ENCODE data around the gene TBC1D1.
"Not testable (repeated sequence)": the region's sequence is repeated elsewhere in the genome, so short reads cannot be mapped to it uniquely, and the experiment has no call there.

Gene TBC1D1

DNA sequence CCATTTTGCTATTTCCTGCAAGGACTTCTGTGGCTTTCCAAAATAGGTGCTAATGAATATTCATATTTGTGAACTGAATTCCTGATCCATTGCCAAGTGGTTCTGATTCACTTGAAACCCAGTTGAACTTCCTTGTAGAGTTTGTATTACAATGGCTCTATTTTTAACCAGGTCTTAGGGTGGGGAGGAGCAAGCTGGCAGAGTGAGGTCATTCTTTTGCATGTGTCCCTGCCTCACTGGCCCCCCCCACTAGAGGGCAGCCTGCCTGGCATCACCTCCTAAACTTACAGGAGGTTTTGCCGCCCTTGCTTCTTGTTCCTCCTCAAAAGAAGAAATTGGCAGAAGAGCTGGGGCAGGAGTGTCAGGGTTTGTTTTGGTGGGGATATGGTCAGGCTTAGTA, 79.8 kb downstream of the TBC1D1 start:
- no peak for DNase-seq

DNA sequence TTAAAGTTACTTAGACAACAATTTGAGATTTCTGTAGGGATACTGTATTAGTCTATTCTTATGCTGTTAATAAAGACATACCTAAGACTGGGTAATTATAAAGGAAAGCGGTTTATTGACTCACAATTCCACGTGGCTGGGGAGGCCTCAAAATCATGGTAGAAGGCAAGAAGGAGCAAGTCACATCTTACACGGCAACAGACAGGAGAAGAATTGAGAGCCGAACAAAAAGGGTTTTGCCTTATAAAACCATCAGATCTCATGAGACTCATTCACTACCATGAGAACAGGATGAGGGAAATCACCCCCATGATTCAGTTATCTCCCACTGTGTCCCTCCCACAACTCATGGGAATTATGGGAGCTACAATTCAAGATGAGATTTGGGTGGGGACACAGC, 80.3 kb downstream of the TBC1D1 start:
- DNase-seq = no peak

DNA sequence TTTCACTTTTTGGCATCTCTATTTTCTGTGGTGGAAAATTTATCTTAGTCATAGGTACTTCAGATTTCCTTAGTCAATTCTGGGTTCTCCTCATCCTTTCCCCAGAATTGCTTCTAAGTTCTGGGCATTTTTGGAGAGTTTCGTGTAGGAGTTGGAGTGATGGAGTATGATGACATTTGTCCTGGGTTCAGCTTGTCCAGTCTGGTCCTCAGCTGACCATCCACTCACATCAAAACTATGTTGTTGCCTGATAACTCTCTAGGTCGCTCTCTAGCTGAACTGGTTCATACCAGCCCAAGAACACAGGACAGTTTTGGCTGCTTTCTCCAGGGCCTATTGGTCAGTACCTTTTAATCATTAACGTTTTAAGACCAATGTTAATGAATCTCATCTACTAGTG, 82.6 kb downstream of the TBC1D1 start:
- DNase-seq = no peak

DNA sequence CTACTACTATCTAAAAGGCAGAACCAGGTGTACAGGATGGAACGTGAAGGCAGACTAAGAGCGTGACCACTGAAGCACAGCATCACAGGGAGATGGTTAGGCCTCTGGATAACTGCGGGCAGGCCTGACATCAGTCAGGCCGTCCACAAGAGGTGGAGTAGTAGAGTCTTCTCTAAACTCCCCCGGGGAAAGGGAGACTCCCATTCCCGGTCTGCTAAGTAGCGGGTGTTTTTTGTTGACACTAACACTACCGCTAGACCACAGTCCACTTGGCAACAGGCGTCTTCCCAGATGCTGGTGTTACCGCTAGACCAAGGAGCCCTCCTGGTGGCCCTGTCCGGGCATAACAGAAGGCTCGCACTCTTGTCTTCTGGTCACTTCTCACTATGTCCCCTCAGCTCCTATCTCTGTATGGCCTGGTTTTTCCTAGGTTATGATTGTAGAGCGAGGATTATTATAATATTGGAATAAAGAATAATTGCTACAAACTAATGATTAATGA, 84.5 kb downstream of the TBC1D1 start:
- not testable (repeated sequence) for DNase-seq

DNA sequence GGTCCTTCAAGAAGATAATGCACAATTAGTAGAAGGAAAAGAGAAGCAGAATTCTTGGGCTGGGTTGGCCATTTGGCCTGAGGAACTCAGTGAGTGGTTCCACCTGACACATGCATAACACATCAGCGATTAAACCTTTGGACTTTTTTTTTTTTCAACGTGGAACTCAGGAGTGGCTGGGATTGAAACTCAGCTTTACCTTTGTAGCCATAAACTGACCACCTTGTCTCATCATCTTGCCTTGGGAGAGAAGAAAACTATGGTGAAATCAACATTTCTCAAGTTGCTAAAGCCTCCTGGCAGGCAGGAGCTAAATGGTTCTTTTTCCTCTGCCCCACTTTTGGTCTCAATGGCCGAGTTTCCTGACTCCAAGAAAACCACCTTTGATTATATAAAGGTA, 85.6 kb downstream of the TBC1D1 start:
- no peak for DNase-seq

GRCh38 chr4:37976991-37977470, 86.1 kb downstream of the TBC1D1 start:
- DNase-seq = peak; percentile 37

GRCh38 chr4:37977471-37978247, 86.8 kb downstream of the TBC1D1 start:
- peak; percentile 59 for DNase-seq

DNA sequence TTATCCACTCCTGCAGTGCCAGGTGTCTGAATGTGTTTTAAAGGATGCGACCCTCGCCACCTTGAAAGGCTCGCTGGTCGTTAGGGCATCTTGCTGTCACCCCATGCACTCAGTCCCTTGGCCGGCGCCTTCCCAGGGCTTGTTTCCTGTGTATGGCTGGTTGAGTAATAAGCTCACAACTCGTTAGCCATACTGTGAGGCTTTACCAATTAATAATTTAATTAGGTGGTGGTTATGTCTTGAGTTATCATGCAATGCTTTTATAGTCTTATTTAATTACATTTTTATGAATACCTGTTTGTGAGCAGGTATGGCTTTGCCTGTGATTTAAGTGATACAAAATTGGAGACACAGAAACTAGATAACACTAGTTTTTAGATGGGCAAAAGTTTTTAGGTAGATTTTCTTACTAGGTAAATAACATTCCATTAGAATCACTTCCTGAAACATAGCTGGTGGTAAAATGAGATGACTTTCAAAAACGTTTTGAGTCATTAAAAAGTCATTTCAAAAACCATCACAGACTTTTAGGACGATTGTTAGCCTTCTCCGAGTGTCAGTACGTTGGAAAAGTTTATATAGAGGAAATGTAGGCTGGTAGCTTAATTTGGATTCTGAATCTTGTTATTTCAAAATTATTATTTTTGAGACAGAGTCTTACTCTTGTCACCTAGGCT, 87.5 kb downstream of the TBC1D1 start:
- DNase-seq = no peak

- no peak for DNase-seq
Measured at GRCh38 chr4:37980246-37980645, 89.4 kb downstream of the TBC1D1 start.

- DNase-seq = no peak
Measured at GRCh38 chr4:37981425-37981824, 90.5 kb downstream of the TBC1D1 start.

- peak; percentile 50 for DNase-seq
Measured at GRCh38 chr4:37981844-37982720, 91.2 kb downstream of the TBC1D1 start.

- DNase-seq = no peak
Measured at GRCh38 chr4:37982736-37983135, 91.9 kb downstream of the TBC1D1 start.

GRCh38 chr4:37983951-37984350, 93.1 kb downstream of the TBC1D1 start:
- no peak for DNase-seq

DNA sequence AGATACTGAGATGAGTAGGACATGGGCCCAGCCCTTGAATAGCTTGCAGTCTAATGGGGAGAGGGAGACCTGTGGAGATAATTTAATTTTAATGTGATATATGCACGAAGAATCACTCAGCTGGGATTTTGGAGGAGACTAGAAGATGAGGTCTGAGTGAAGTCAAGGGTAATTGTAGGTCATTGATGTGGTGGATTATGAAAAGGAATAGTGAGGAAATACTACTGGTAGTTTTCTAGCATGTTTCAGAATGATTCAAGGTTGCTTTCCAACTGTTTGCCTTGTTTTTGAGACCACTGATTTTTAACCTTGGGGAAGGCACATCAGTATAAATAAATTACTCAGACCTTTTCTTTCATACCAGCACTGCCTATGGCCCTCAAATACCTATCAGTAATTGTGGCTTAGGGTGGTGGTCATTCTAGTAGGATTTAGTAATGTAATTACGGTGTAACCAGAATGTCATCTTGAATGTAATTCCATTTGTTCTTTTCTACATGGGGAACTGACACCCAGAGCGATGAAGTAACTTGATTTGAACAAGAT, 94.9 kb downstream of the TBC1D1 start:
- no peak for DNase-seq

DNA sequence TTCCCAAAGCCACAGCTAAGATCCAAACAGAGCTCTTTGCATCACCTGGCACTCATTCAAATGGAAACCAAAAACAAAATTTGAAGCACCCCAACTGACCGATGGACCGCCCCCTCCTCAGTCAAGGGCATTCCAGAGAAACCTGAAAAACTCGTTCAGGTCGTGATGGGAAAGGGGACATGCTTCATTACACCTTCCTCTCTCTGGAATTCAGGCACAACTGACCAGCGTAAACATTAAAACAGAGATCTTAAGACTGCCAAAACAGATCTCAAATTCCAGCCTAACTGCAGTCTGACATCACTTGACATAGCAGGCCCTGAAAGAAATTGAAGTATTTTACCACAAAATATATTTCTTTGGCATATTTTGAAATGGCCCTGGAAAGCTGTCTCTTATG, 97.8 kb downstream of the TBC1D1 start:
- no peak for DNase-seq

DNA sequence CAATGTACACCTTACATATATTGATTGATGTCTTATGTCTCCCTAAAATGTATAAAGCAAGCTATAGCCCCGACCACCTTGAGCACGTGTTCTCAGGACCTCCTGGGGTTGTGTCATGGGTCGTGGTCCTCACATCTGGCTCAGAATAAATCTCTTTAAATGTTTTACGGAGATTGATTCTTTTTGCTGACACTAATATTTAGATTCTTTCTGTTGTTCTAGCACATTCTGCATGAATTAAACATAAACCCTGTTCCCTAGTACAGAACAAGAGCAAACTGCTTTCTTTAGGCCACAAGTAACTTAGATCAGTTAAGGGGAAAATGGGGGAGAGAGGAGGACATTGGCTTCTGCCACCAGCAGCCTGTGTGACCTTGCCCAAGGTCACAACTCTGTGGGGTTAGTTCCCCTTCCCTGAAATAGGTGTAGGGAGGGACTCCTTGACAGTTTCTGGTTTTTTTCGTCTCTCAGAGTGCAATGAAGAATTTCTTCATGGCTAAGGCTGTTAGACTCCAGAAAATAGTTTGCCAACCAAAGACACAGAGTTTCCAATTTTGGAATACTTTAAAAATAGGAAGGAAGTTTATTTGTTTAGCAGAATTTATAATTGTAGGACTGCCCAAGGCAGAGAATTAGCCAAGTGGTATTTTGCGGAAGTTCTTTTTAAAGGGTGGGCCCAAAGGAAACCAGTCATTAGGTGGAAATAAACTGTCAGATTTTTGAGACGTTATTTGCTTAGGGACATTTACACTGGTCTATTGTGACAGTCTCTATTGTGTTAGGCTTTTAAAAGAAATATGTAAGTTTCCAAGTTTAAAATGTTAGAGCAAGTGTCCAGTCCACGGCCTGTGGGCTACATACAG, 98.7 kb downstream of the TBC1D1 start:
- no peak for DNase-seq

DNA sequence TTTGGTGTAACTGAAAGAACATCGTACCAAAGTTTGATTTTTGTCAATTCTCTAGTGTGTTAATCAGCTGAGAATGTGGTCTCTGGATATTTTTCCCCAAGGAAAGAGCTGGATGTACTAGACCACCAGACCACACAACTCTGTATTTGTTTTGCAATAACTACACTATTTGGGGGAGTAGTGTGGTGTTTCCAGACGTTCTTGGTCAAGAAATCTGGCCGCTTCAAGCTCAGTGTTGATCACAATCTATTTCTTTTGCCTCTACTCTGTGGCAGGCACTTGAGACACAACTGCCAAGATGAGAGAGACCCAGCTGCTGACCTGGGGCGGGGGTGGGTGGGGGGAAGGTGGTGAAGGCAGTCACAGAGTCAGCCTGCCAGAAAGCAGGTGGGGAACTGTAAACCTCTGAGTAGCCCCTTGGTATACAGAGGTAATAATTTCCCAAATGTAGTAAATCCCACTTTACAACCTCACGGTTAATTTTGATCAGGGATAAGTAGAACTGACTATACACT, 99.9 kb downstream of the TBC1D1 start:
- DNase-seq = no peak

DNA sequence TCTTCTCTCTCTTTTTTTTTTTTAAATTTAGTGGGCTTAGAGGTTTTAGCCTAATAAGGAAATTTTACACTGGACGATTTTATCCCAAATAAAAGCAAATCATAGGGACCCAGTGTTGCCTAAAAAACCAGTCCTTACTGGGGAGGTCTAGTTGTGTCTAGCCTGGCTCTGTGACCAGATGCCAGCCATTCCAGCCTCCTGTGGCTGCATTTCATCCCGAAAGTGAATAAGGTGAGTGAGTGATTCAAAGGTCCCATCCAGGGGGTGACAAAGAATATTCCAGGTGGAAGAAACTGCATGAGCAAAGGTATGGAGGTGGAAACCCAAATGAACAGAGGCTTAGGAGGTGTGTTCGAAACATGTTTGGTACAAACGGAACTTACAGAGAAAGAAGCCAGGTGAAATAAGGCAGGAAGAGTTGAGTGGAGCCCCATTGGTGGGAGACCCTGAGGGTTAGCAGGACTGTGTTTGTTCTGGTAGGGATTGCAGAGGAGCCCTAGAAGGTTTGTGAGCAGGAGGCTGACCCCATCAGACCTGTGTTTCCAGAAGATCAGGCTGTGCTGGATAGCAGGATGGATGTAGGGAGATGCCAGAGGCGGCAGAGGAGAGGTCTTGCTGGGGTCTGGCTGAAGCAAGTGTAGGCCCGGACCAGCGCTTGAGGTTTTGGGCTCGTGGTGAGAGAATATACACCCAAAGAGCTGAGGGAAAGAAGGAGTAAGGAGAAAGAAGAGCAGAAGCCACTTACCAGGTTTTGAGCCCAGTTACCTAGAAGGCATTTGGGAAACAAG, 100.9 kb downstream of the TBC1D1 start:
- no peak for DNase-seq

GRCh38 chr4:37993806-37994205, 102.9 kb downstream of the TBC1D1 start:
- no peak for DNase-seq

DNA sequence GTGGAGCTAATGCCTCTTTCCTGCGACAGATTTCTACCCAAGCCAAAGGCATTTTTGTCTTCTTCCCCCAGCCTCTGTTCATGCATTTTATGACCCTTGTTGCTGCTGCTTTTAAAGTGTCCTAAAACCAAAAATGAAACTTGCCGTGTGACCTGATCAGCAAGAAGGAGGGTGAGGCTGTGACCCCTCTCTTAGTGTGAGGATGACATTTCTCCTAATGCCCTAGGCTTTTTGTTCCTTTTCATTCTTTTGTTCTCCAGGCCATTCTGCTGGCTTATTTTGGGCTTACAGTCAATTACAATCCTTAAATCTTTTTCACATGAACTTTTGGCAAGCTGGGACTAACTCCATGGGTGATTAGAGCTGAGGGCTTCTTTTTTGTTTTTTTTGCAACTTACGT, 103.7 kb downstream of the TBC1D1 start:
- no peak for DNase-seq

GRCh38 chr4:37995299-37995821, 104.5 kb downstream of the TBC1D1 start:
- DNase-seq = no peak

Measured in COR-L47 (cell line).